GM10248 (cell line): ENCODE results near the gene LSP1.

ENCODE experiments used
- CTCF ChIA-PET: fragments of 300-600 bp; sonication (Branson Sonifier 250); formaldehyde crosslinking; extraction: SDS; loops from one replicate; lab custom pipeline; 2021; ENCODE audit warnings: antibody characterized with exemption; lab: Yijun Ruan, JAX
- POLR2A ChIA-PET: fragments of 350-650 bp; sonication (Branson Sonifier 250); formaldehyde crosslinking; extraction: SDS; loops from one replicate; lab custom pipeline; 2020; ENCODE audit warnings: antibody characterized with exemption; lab: Yijun Ruan, JAX
- DNase-seq: peaks from one replicate; pipeline ENCODE4 v3.0.0; 2012; ENCODE audit errors: extremely low spot score
- TF ChIP-seq, protein P1 (sequence below): IDR thresholded peaks from 2 replicates; pipeline ENCODE4 v1.5.1; 2012; ENCODE audit warnings: mild to moderate bottlenecking, low read depth; ENCODE audit errors: extremely low read depth, missing control alignments, control extremely low read depth

LSP1 gene

DNA sequence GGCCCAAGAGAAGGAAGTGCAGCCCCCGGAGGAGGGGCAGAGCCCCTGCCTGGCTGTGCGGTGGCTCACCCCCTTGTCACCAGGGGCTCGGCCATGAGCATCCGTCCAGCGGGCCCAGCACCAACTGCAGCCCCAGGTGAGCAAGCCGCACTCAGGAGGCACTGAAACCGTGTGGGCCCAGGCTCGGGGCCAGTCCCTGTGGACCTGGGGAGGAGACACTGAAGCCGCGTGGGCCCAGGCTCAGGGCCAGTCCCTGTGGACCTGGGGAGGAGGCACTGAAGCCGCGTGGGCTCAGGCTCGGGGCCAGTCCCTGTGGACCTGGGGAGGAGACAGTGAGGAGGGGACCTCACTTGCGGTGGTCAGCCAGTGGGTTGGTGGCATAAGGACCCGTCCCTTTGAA, 13.9 kb downstream of the LSP1 start:
- POLR2A ChIA-PET: no interaction called here
- DNase-seq: no peak
- CTCF ChIA-PET: interaction anchor here (1.3 to 2.4 kb wide), 4 partner anchors 9 to 161 kb away, joined by 3 to 8 read pairs (median 6); no protein-coding TSS in a partner anchor
- TF ChIP-seq, protein P1, sequence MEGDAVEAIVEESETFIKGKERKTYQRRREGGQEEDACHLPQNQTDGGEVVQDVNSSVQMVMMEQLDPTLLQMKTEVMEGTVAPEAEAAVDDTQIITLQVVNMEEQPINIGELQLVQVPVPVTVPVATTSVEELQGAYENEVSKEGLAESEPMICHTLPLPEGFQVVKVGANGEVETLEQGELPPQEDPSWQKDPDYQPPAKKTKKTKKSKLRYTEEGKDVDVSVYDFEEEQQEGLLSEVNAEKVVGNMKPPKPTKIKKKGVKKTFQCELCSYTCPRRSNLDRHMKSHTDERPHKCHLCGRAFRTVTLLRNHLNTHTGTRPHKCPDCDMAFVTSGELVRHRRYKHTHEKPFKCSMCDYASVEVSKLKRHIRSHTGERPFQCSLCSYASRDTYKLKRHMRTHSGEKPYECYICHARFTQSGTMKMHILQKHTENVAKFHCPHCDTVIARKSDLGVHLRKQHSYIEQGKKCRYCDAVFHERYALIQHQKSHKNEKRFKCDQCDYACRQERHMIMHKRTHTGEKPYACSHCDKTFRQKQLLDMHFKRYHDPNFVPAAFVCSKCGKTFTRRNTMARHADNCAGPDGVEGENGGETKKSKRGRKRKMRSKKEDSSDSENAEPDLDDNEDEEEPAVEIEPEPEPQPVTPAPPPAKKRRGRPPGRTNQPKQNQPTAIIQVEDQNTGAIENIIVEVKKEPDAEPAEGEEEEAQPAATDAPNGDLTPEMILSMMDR: no peak

DNA sequence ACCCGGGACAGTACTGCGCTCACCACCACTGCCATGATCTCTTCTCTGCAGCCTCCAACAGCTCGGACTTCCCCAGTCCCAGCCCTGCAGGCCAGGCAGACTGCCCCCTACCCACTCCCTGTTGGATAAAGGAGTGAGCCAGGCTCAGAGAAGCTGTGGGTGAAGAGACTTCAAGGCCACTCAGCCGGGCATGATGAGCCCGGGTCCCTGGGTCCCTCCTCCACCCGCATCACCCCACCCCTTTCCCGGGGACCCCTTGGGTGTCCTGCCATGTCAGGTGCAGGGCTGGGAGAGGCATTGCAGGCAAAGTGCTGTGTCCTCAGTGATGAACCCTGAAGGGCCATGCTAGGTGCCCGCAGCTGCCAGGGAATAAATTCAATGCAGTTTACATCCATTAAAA, 14.5 kb downstream of the LSP1 start:
- no peak for DNase-seq
- CTCF ChIA-PET: interaction anchor here (1.4 to 2.4 kb wide), 3 partner anchors 15 to 173 kb away, joined by 3 to 8 read pairs (median 8); no protein-coding TSS in a partner anchor
- TF ChIP-seq, protein P1: no peak
- POLR2A ChIA-PET: no interaction called here

DNA sequence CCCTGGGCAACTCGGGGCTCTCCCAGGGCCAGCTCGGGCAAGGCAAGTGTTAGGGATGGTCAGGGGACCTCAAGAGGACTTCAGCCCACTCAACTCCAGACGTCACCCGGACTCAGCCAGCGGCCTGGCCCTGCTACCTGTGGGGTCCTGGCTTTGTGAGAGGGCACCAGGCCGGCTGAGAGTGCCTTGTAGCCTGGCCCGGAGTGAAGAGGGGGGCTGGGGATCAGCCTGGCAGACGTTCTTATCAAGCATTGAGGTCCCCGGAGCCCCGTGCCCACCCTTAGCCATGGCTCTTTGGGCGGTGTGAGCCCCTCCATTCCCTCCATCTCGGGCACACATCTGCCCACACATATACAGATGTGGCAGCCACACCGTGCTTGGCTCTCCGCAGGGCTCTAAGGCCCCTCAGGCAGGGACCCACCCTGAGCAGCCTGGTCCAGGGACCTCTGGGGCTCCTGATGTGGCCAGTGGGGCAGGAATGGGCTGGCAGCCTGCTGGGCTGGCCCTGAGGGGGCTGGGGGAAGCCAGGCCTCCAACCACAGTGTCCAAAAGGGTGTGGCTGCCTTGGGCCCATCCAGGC, 15.3 kb downstream of the LSP1 start:
- POLR2A ChIA-PET: no interaction called here

DNA sequence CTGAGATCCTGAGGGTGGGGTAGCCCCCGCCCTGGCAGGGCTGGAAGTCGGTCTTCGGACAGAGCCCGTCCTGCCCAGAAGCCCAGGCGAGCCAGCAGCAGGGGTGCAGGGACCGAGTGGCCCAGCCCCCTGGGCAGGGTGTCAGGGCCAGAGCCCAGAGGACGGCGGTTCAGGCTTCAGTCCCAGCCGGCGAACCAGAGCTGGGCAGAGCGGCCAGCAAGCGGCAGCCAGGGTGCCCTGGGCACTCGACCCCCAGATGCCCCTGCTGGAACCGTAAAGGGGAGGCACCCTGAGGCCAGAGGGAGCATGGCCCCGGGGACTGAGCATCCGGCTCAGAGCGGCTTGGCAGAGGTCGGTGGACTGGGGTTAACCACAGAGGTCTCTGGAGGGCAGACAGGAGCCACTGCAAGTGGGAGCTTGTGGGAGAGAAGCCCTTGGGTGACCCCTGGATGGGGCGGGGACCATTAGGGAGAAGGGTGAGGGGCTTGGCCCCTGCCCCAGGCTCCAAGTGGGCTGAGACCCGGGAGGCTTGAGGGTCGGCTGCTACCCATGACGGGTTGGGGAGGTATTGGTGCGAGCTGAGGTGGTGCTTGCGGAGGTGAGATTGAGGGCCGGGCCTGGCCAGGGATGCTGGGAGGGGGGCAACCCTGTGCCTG, 15.9 kb downstream of the LSP1 start:
- ChIA-PET POLR2A (no interaction called here), CTCF (interaction anchor here (2.5 to 2.6 kb wide), 2 partner anchors 14 to 33 kb away, joined by 5 to 16 read pairs; no protein-coding TSS in a partner anchor)
- DNase-seq: no peak
- TF ChIP-seq, protein P1: no peak

More for the DNA sequence above, 15.3 kb downstream of the LSP1 start:
- TF ChIP-seq, protein P1: no peak
- no peak for DNase-seq
- CTCF ChIA-PET: interaction anchor here (1.4 to 2.5 kb wide), 2 partner anchors 14 to 174 kb away, joined by 3 to 16 read pairs; no protein-coding TSS in a partner anchor

DNA sequence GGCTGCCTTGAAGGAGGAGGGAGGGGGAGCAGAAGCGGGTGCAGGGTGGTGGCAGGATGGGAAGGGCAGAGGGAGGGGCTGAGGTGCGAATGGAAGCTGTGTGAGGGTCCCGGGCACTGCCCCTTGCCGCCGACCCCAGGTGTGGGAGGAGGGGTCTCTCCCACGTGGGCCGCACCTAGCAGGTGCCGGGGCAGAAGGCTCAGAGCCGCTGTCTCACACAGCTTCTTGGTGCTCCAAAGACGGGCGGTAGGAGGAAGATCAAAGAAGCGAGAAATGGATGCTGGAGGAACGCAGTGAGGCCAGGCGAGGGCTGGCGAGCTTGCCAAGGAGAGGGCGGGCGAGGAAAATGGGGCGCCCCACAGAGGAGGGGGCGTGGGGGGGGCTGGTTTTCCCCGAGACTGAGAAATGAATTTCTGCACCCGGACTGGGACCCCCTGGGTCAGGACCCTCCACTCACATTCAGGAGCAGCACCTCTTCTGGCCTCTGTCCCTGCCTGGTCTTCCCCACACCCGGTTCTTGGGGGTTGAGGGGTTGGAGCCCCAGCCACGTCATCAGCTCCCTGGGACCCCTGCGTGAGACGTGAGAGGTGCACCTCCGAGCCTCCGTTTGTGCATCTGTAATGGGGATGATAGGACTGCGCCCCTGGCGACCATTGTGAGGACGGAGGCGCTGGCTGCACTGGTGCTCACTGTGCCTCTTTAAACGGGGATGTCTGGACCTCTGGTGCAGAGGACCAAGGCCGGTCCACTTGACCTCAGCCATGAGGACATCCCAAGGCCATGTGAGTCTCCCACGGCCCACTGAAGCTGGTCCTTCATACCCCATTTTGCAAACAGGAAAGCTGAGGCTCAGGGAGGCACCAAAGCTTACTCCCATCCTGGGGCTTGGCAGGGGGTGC, 16.8 kb downstream of the LSP1 start:
- TF ChIP-seq, protein P1: no peak
- DNase-seq: no peak
- CTCF ChIA-PET: interaction anchor here (2.5 to 2.6 kb wide), 2 partner anchors 13 to 34 kb away, joined by 5 to 16 read pairs; no protein-coding TSS in a partner anchor
- POLR2A ChIA-PET: no interaction called here

DNA sequence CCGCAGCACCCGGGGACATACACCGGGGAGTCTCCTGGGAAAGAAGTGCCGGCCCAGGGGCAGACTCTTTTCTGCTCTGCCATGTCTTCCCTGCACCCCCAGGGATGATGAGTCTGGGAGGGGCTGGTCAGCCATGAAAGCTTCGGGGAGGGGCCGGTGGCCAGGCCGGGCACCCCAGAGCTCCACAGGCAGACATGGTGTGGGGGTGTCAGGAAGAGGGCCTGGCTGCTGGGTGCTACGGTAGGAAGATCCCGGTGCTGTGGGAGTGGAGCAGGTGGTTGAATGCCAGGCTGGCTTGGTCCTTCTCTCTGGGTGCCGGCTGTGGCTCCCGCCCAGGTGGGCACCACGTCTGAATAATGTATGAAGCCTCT, 17.4 kb downstream of the LSP1 start:
- POLR2A ChIA-PET: no interaction called here
- no peak for DNase-seq
- TF ChIP-seq, protein P1: no peak
- CTCF ChIA-PET: interaction anchor here (0.9 to 2.6 kb wide), 3 partner anchors 12 to 34 kb away, joined by 3 to 16 read pairs (median 5); no protein-coding TSS in a partner anchor
